Measurements from ENCODE around the gene EWSR1.

Gene EWSR1

GRCh38 chr22:29346659-29347058 is 78.6 kb downstream of the EWSR1 start:
- no peaks in the 10 kb centered on the region for H3K9me3 ChIP-seq (ENCODE audit: insufficient read depth, low read depth, low read length)
- H3K27me3 ChIP-seq (ENCODE audit: insufficient read depth, low read length, poor library complexity, severe bottlenecking), result no peaks in the 10 kb centered on the region
- peaks cover 81% of the 10 kb centered on the region; the same call in 1 of the 2 replicates for H3K36me3 ChIP-seq (ENCODE audit: insufficient read depth, low read length)
- H4K20me1 ChIP-seq (ENCODE audit: insufficient read depth, low read length, poor library complexity, severe bottlenecking), result no peaks in the 10 kb centered on the region
- no peak overlapping the region for H3K9ac ChIP-seq (ENCODE audit: low read depth, low read length, poor library complexity, severe bottlenecking)
- H3K4me2 ChIP-seq (ENCODE audit: low read depth, low read length, poor library complexity, severe bottlenecking), result no peak overlapping the region
- H3K4me3 ChIP-seq (ENCODE audit: low read length, poor library complexity, severe bottlenecking), result no peak overlapping the region
- no peak for TF ChIP-seq CTCF (conservative IDR thresholded peaks at IDR 0.05; ENCODE audit: low read length)
- TF ChIP-seq EZH2phosphoT487 (IDR thresholded peaks at IDR 0.05; ENCODE audit: borderline replicate concordance), result no peak
- no peaks in the 10 kb centered on the region for H3F3A ChIP-seq (ENCODE audit: low read depth)
- H3K79me2 ChIP-seq (ENCODE audit: insufficient read depth, low read length), result no peaks in the 10 kb centered on the region
- H2AFZ ChIP-seq (ENCODE audit: low read length), result no peak overlapping the region
- H3K9me2 ChIP-seq (replicated peaks; ENCODE audit: low read depth, low read length), result no peaks in the 10 kb centered on the region
- no peaks in the 10 kb centered on the region for H3K4me1 ChIP-seq (ENCODE audit: insufficient read depth, low read length, poor library complexity, severe bottlenecking)

- no peaks in the 10 kb centered on the region for H3K9me2 ChIP-seq (replicated peaks; ENCODE audit: low read depth, low read length)
- no peaks in the 10 kb centered on the region for H3K4me1 ChIP-seq (ENCODE audit: insufficient read depth, low read length, poor library complexity, severe bottlenecking)
- H3F3A ChIP-seq (ENCODE audit: low read depth), result no peaks in the 10 kb centered on the region
- no peaks in the 10 kb centered on the region for H3K79me2 ChIP-seq (ENCODE audit: insufficient read depth, low read length)
- no peak overlapping the region for H3K4me3 ChIP-seq (ENCODE audit: low read length, poor library complexity, severe bottlenecking)
- no peak overlapping the region for H3K4me2 ChIP-seq (ENCODE audit: low read depth, low read length, poor library complexity, severe bottlenecking)
- no peaks in the 10 kb centered on the region for H4K20me1 ChIP-seq (ENCODE audit: insufficient read depth, low read length, poor library complexity, severe bottlenecking)
- peaks cover 81% of the 10 kb centered on the region; the same call in 1 of the 2 replicates for H3K36me3 ChIP-seq (ENCODE audit: insufficient read depth, low read length)
- TF ChIP-seq EZH2phosphoT487 (IDR thresholded peaks at IDR 0.05; ENCODE audit: borderline replicate concordance), result no peak
- H3K27me3 ChIP-seq (ENCODE audit: insufficient read depth, low read length, poor library complexity, severe bottlenecking), result no peaks in the 10 kb centered on the region
- no peaks in the 10 kb centered on the region for H3K9me3 ChIP-seq (ENCODE audit: insufficient read depth, low read depth, low read length)
- H3K9ac ChIP-seq (ENCODE audit: low read depth, low read length, poor library complexity, severe bottlenecking), result no peak overlapping the region
- H2AFZ ChIP-seq (ENCODE audit: low read length), result no peak overlapping the region
Measured at GRCh38 chr22:29348041-29348440, 80.0 kb downstream of the EWSR1 start.

- H3K9me3 ChIP-seq (ENCODE audit: insufficient read depth, low read depth, low read length), result no peaks in the 10 kb centered on the region
Measured at GRCh38 chr22:29348956-29349355, 80.9 kb downstream of the EWSR1 start.

More at GRCh38 chr22:29348956-29349355, 80.9 kb downstream of the EWSR1 start:
- Histone ChIP-seq H3K9ac (ENCODE audit: low read depth, low read length, poor library complexity, severe bottlenecking) (no peak overlapping the region), H3K79me2 (ENCODE audit: insufficient read depth, low read length) (no peaks in the 10 kb centered on the region), H3K36me3 (ENCODE audit: insufficient read depth, low read length) (peaks cover 80% of the 10 kb centered on the region; the same call in 1 of the 2 replicates), H3K9me2 (replicated peaks; ENCODE audit: low read depth, low read length) (no peaks in the 10 kb centered on the region), H3K4me3 (ENCODE audit: low read length, poor library complexity, severe bottlenecking) (no peak overlapping the region), H3K27me3 (ENCODE audit: insufficient read depth, low read length, poor library complexity, severe bottlenecking) (no peaks in the 10 kb centered on the region), H3K4me2 (ENCODE audit: low read depth, low read length, poor library complexity, severe bottlenecking) (no peak overlapping the region), H2AFZ (ENCODE audit: low read length) (no peak overlapping the region), H3K4me1 (ENCODE audit: insufficient read depth, low read length, poor library complexity, severe bottlenecking) (no peaks in the 10 kb centered on the region), H3F3A (ENCODE audit: low read depth) (no peaks in the 10 kb centered on the region), H4K20me1 (ENCODE audit: insufficient read depth, low read length, poor library complexity, severe bottlenecking) (no peaks in the 10 kb centered on the region)
- TF ChIP-seq CTCF (conservative IDR thresholded peaks at IDR 0.05; ENCODE audit: low read length) (no peak), EZH2phosphoT487 (IDR thresholded peaks at IDR 0.05; ENCODE audit: borderline replicate concordance) (no peak)

Data from Loucy (cell line).